Neural cell (in vitro differentiated cells): Measurements from ENCODE around the gene FAM193A. TPM values are rescaled to one million over a fixed set of nuclear protein-coding genes. Genes with fewer than 3 reads are reported as not detected.

Experiments used
- H2AFZ ChIP-seq: fragments of 200-600, 300-800 bp; sonication (generic), shearing (Covaris generic); 2 replicates; pipeline ENCODE4 v1.6.0; 2014; ENCODE audit warnings: low read depth, mild to moderate bottlenecking, antibody characterized with exemption, low read length, moderate library complexity
- H3F3A ChIP-seq: fragments of 200-600 bp; shearing (Covaris generic); 2 replicates; pipeline ENCODE4 v1.6.1; 2016; ENCODE audit warnings: mild to moderate bottlenecking, moderate library complexity, mixed read lengths, antibody characterized with exemption, low read length; ENCODE audit not compliant: insufficient read depth, poor library complexity, severe bottlenecking
- H3K27ac ChIP-seq: fragments of 200-600, 300-800 bp; sonication (generic), shearing (Covaris generic); 2 replicates; pipeline ENCODE4 v1.5.1; 2014; ENCODE audit warnings: mild to moderate bottlenecking, low read length, moderate library complexity
- H3K27me3 ChIP-seq: fragments of 300-800, 200-600 bp; sonication (generic), shearing (Covaris generic); 2 replicates; pipeline ENCODE4 v1.6.0; 2014; ENCODE audit warnings: mild to moderate bottlenecking, low read depth, low read length, moderate library complexity; ENCODE audit not compliant: insufficient read depth
- H3K36me3 ChIP-seq: fragments of 300-800, 200-600 bp; sonication (generic), shearing (Covaris generic); 2 replicates; pipeline ENCODE4 v1.5.1; 2014; ENCODE audit warnings: mild to moderate bottlenecking, antibody characterized with exemption, low read length, moderate library complexity; ENCODE audit not compliant: insufficient read depth
- H3K4me2 ChIP-seq: fragments of 300-800, 200-600 bp; sonication (generic), shearing (Covaris generic); 2 replicates; pipeline ENCODE4 v1.6.0; 2014; ENCODE audit warnings: mild to moderate bottlenecking, low read length
- H3K4me3 ChIP-seq: fragments of 300-800, 200-600 bp; sonication (generic), shearing (Covaris generic); 2 replicates; pipeline ENCODE4 v1.5.1; 2014; ENCODE audit warnings: mild to moderate bottlenecking, low read length, moderate library complexity
- H3K79me2 ChIP-seq: fragments of 200-600 bp; shearing (Covaris generic); replicated peaks from 2 replicates; pipeline ENCODE4 v1.6.0; 2014; ENCODE audit warnings: mild to moderate bottlenecking, low read length, moderate library complexity; ENCODE audit not compliant: insufficient read depth
- H3K9ac ChIP-seq: fragments of 300-800, 200-600 bp; sonication (generic), shearing (Covaris generic); 2 replicates; pipeline ENCODE4 v1.6.1; 2016; ENCODE audit warnings: mild to moderate bottlenecking, low read length, mixed read lengths
- H3K9me2 ChIP-seq: fragments of 200-600 bp; shearing (Covaris generic); 2 replicates; pipeline ENCODE4 v1.6.1; 2016; ENCODE audit warnings: mild to moderate bottlenecking, low read length, mixed read lengths; ENCODE audit not compliant: insufficient read depth
- H3K9me3 ChIP-seq: fragments of 200-600, 300-800 bp; sonication (generic), shearing (Covaris generic); 2 replicates; pipeline ENCODE4 v1.6.1; 2016; ENCODE audit warnings: mild to moderate bottlenecking, mixed run types, low read length, moderate library complexity, mixed read lengths
- H4K20me1 ChIP-seq: fragments of 200-600 bp; shearing (Covaris generic); 2 replicates; pipeline ENCODE4 v1.6.1; 2016; ENCODE audit warnings: mild to moderate bottlenecking, mixed run types; ENCODE audit not compliant: insufficient read depth
- EP300 ChIP-seq: fragments of 450-650 bp; conservative IDR thresholded peaks from 2 replicates; pipeline ENCODE4 v1.6.1; 2014; ENCODE audit warnings: antibody characterized with exemption, mild to moderate bottlenecking, moderate library complexity; ENCODE audit not compliant: poor library complexity, severe bottlenecking
- EZH2 ChIP-seq: fragments of 200-600, 300-800 bp; shearing (Covaris generic), sonication (generic); IDR thresholded peaks from 2 replicates; pipeline ENCODE4 v1.6.1; 2014; ENCODE audit warnings: antibody characterized with exemption, low read length, borderline replicate concordance, mild to moderate bottlenecking; ENCODE audit not compliant: insufficient read depth, poor library complexity, severe bottlenecking
- MXI1 ChIP-seq: fragments of 450-650 bp; conservative IDR thresholded peaks from 2 replicates; pipeline ENCODE4 v1.6.1; 2014; ENCODE audit warnings: antibody characterized with exemption, mild to moderate bottlenecking; ENCODE audit not compliant: poor library complexity, severe bottlenecking
- POLR2AphosphoS5 ChIP-seq: IDR thresholded peaks from 2 replicates; pipeline ENCODE4 v1.6.1; 2012
- RAD21 ChIP-seq: fragments of 450-650 bp; conservative IDR thresholded peaks from 2 replicates; pipeline ENCODE4 v1.6.1; 2014; ENCODE audit warnings: antibody characterized with exemption, mild to moderate bottlenecking, moderate library complexity
- SMC3 ChIP-seq: fragments of 450-650 bp; conservative IDR thresholded peaks from 2 replicates; pipeline ENCODE4 v1.6.1; 2014; ENCODE audit warnings: antibody characterized with exemption, mild to moderate bottlenecking, moderate library complexity; ENCODE audit not compliant: poor library complexity
- TAF1 ChIP-seq: IDR thresholded peaks from 2 replicates; pipeline ENCODE4 v1.6.1; 2012; ENCODE audit warnings: low read depth
- polyA plus RNA-seq: library from polyadenylated mRNA; depleted of rRNA; stranded (reverse); fragments of >200 nt; gene quantifications from 2 replicates; pipeline ENCODE4 v1.2.3, GENCODE V29; 2014
- TF ChIP-seq, protein P1 (sequence below): fragments of 450-650 bp; IDR thresholded peaks from 2 replicates; pipeline ENCODE4 v1.5.1; 2014; ENCODE audit warnings: antibody characterized with exemption, mild to moderate bottlenecking, moderate library complexity; ENCODE audit not compliant: poor library complexity, severe bottlenecking
- TF ChIP-seq, protein P2 (sequence below): IDR thresholded peaks from 2 replicates; pipeline ENCODE4 v1.6.1; 2012; ENCODE audit warnings: borderline replicate concordance

Gene FAM193A
- polyA plus RNA-seq, 1 donor from 2014 or later, result 11.6 TPM

DNA sequence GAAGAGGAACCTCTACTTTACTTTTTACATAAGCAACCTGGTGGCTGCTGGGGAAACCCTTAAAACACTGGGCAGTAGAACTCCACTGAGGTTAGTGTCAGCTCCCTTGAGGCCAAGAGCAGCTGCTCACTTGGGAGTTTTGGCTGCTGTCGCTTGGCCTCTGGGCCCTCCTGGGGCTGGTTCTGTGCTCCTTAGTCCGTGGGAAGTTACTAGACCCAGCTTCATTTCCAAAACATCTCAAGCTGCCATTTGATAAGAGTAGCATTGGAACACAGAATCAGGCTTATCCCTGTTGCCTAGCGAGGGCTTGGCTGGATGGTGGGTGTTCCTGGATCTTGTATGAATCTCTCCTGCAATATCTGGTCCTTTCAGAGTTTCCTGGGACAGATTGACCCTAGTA, 41.5 kb upstream of the FAM193A start:
- no peaks in the 10 kb centered on the region for H4K20me1 ChIP-seq
- no peaks in the 10 kb centered on the region for H3K79me2 ChIP-seq
- no peak overlapping the region for H3K9ac ChIP-seq
- no peak overlapping the region for H3K27ac ChIP-seq
- H3K4me2 ChIP-seq, result no peak overlapping the region
- H3F3A ChIP-seq, result no peaks in the 10 kb centered on the region
- H3K4me3 ChIP-seq, result no peak overlapping the region
- H3K9me3 ChIP-seq, result no peaks in the 10 kb centered on the region
- TF ChIP-seq EZH2 (no peak), RAD21 (no peak), TAF1 (no peak), MXI1 (no peak), SMC3 (no peak), POLR2AphosphoS5 (no peak), EP300 (no peak)
- TF ChIP-seq, protein P1, sequence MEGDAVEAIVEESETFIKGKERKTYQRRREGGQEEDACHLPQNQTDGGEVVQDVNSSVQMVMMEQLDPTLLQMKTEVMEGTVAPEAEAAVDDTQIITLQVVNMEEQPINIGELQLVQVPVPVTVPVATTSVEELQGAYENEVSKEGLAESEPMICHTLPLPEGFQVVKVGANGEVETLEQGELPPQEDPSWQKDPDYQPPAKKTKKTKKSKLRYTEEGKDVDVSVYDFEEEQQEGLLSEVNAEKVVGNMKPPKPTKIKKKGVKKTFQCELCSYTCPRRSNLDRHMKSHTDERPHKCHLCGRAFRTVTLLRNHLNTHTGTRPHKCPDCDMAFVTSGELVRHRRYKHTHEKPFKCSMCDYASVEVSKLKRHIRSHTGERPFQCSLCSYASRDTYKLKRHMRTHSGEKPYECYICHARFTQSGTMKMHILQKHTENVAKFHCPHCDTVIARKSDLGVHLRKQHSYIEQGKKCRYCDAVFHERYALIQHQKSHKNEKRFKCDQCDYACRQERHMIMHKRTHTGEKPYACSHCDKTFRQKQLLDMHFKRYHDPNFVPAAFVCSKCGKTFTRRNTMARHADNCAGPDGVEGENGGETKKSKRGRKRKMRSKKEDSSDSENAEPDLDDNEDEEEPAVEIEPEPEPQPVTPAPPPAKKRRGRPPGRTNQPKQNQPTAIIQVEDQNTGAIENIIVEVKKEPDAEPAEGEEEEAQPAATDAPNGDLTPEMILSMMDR, result no peak
- TF ChIP-seq, protein P2, sequence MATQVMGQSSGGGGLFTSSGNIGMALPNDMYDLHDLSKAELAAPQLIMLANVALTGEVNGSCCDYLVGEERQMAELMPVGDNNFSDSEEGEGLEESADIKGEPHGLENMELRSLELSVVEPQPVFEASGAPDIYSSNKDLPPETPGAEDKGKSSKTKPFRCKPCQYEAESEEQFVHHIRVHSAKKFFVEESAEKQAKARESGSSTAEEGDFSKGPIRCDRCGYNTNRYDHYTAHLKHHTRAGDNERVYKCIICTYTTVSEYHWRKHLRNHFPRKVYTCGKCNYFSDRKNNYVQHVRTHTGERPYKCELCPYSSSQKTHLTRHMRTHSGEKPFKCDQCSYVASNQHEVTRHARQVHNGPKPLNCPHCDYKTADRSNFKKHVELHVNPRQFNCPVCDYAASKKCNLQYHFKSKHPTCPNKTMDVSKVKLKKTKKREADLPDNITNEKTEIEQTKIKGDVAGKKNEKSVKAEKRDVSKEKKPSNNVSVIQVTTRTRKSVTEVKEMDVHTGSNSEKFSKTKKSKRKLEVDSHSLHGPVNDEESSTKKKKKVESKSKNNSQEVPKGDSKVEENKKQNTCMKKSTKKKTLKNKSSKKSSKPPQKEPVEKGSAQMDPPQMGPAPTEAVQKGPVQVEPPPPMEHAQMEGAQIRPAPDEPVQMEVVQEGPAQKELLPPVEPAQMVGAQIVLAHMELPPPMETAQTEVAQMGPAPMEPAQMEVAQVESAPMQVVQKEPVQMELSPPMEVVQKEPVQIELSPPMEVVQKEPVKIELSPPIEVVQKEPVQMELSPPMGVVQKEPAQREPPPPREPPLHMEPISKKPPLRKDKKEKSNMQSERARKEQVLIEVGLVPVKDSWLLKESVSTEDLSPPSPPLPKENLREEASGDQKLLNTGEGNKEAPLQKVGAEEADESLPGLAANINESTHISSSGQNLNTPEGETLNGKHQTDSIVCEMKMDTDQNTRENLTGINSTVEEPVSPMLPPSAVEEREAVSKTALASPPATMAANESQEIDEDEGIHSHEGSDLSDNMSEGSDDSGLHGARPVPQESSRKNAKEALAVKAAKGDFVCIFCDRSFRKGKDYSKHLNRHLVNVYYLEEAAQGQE, result no peak
- no peaks in the 10 kb centered on the region for H3K27me3 ChIP-seq
- no peaks in the 10 kb centered on the region for H3K36me3 ChIP-seq
- no peak overlapping the region for H2AFZ ChIP-seq
- no peaks in the 10 kb centered on the region for H3K9me2 ChIP-seq

DNA sequence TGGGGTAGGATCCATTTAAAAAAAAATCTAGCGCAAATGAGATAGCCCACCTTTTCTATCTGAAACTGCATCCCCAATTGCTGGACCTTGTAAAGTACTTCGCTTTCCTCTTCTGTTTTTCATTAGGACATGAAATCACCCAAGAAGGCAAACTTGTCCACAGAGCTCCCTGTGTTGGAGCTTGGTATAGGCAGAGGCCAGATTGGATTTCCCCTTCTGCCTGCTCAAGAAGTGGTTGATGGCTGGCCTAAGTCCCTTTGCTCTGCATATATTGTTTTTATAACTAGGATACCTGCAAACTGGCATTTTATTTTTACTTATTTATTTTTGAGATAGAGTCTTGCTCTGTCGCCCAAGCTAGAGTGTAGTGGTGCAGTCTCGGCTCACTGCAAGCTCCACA, 39.1 kb upstream of the FAM193A start:
- no peak overlapping the region for H3K9ac ChIP-seq
- no peaks in the 10 kb centered on the region for H3K79me2 ChIP-seq
- TF ChIP-seq TAF1 (no peak), POLR2AphosphoS5 (no peak), SMC3 (no peak), RAD21 (no peak), EP300 (no peak)
- TF ChIP-seq, protein P1, result no peak
- TF ChIP-seq, protein P2, result no peak
- no peaks in the 10 kb centered on the region for H4K20me1 ChIP-seq
- H3K27ac ChIP-seq, result no peak overlapping the region
- H3K9me2 ChIP-seq, result no peaks in the 10 kb centered on the region
- no peak overlapping the region for H3K4me2 ChIP-seq
- no peaks in the 10 kb centered on the region for H3K27me3 ChIP-seq
- H3K9me3 ChIP-seq, result no peaks in the 10 kb centered on the region
- no peak overlapping the region for H2AFZ ChIP-seq
- H3K36me3 ChIP-seq, result peaks cover 9% of the 10 kb centered on the region
- H3K4me3 ChIP-seq, result no peak overlapping the region
- no peaks in the 10 kb centered on the region for H3F3A ChIP-seq
